HepG2 (cell line): ENCODE data around the gene SQSTM1. TPM values are rescaled to one million over a fixed set of nuclear protein-coding genes. Genes with fewer than 3 reads are reported as not detected.

Experiments
- ATF6 ChIP-seq: sonication (generic); formaldehyde crosslinking; conservative IDR thresholded peaks from 2 replicates; pipeline ENCODE4 v1.4.0; 2020; ENCODE audit warnings: missing genetic modification reagents
- CREB3 ChIP-seq: sonication (generic); formaldehyde crosslinking; IDR thresholded peaks from 2 replicates; pipeline ENCODE4 v1.5.0; 2020; ENCODE audit warnings: missing genetic modification reagents
- ERF ChIP-seq: IDR thresholded peaks from 2 replicates; pipeline ENCODE4 v1.6.1; 2018; ENCODE audit warnings: missing biosample characterization, missing genetic modification reagents
- KLF6 ChIP-seq: IDR thresholded peaks from 2 replicates; pipeline ENCODE4 v1.8.0; 2016; ENCODE audit warnings: missing biosample characterization, missing genetic modification reagents
- MED1 ChIP-seq: sonication (generic); formaldehyde crosslinking; IDR thresholded peaks from 2 replicates; pipeline ENCODE4 v1.4.0; 2020; ENCODE audit warnings: missing genetic modification reagents
- MLLT10 ChIP-seq: sonication (generic); formaldehyde crosslinking; IDR thresholded peaks from 2 replicates; pipeline ENCODE4 v1.4.0; 2020; ENCODE audit warnings: missing genetic modification reagents
- NONO ChIP-seq, 2 experiments: fragments of 450-650 bp in 1 of 2; sonication (generic) in 1 of 2; formaldehyde crosslinking in 1 of 2; IDR thresholded peaks in 1 of 2; conservative IDR thresholded peaks in 1 of 2; 2 replicates each; pipeline versions ENCODE4 v1.6.1 to v1.8.0; 2017 to 2022; ENCODE audit warnings: mild to moderate bottlenecking in 1 of 2, missing genetic modification reagents in 1 of 2, moderate library complexity in 1 of 2
- PRMT3 ChIP-seq: sonication (generic); formaldehyde crosslinking; IDR thresholded peaks from 2 replicates; pipeline ENCODE4 v1.8.1; 2022; ENCODE audit warnings: low read depth, mild to moderate bottlenecking, moderate library complexity, missing genetic modification reagents, borderline replicate concordance
- RNF219 ChIP-seq: sonication (generic); formaldehyde crosslinking; IDR thresholded peaks from 2 replicates; pipeline ENCODE4 v1.5.0; 2020; ENCODE audit warnings: mild to moderate bottlenecking, missing genetic modification reagents
- SOX13 ChIP-seq, 3 experiments: fragments of 450-650 bp in 1 of 3; sonication (generic) in 1 of 3; formaldehyde crosslinking in 1 of 3; IDR thresholded peaks in 2 of 3; conservative IDR thresholded peaks in 1 of 3; 2 replicates each; pipeline versions ENCODE4 v1.5.0 to v1.6.1; 2016 to 2020; ENCODE audit warnings: antibody characterized with exemption in 1 of 3, mild to moderate bottlenecking in 1 of 3, missing compliant biosample characterization in 1 of 3, missing genetic modification reagents in 1 of 3, moderate library complexity in 1 of 3
- SRF ChIP-seq: IDR thresholded peaks from 2 replicates; pipeline ENCODE4 v1.6.1; 2011; ENCODE audit warnings: mild to moderate bottlenecking, low read depth, low read length, moderate library complexity
- TEAD2 ChIP-seq: sonication (generic); formaldehyde crosslinking; IDR thresholded peaks from 2 replicates; pipeline ENCODE4 v1.9.0; 2021; ENCODE audit warnings: missing genetic modification reagents
- TERF1 ChIP-seq: sonication (generic); formaldehyde crosslinking; IDR thresholded peaks from 2 replicates; pipeline ENCODE4 v1.8.0; 2022; ENCODE audit warnings: mild to moderate bottlenecking, missing genetic modification reagents, moderate library complexity
- TFDP2 ChIP-seq: sonication (generic); formaldehyde crosslinking; IDR thresholded peaks from 2 replicates; pipeline ENCODE4 v1.4.0; 2020; ENCODE audit warnings: missing genetic modification reagents
- TMF1 ChIP-seq: sonication (generic); formaldehyde crosslinking; IDR thresholded peaks from 2 replicates; pipeline ENCODE4 v1.8.1; 2022; ENCODE audit warnings: low read depth, missing genetic modification reagents
- TRIM24 ChIP-seq: sonication (generic); formaldehyde crosslinking; IDR thresholded peaks from 2 replicates; pipeline ENCODE4 v1.8.0; 2022; ENCODE audit warnings: mild to moderate bottlenecking, missing genetic modification reagents
- ZNF503 ChIP-seq: sonication (generic); formaldehyde crosslinking; IDR thresholded peaks from 2 replicates; pipeline ENCODE4 v1.4.0; 2020; ENCODE audit warnings: missing genetic modification reagents
- ZNF598 ChIP-seq: sonication (generic); formaldehyde crosslinking; IDR thresholded peaks from 2 replicates; pipeline ENCODE4 v1.5.1; 2020; ENCODE audit warnings: mild to moderate bottlenecking, missing genetic modification reagents, borderline replicate concordance
- polyA plus RNA-seq, 8 experiments: library from polyadenylated mRNA; depleted of rRNA in 3 of 8; stranded (reverse) in 7 of 8; unstranded in 1 of 8; fragments of >200 nt; fragmentation: Illumina TruSeq in 4 of 8; extraction: Trizol in 4 of 8; gene quantifications; 2 replicates each; pipeline versions ENCODE4 v1.2.1 to v1.2.3, GENCODE V29; 2011 to 2016; ENCODE audit warnings: low read depth in 4 of 8, missing spikeins in 1 of 8, mixed read lengths in 1 of 8; ENCODE audit not compliant: insufficient read depth in 1 of 8
- total RNA-seq, 5 experiments: library from RNA; depleted of rRNA; stranded (reverse); fragments of >200 nt; fragmentation: Illumina TruSeq; extraction: Trizol; gene quantifications; 2 replicates each; pipeline ENCODE4 v1.2.3, GENCODE V29; 2016; ENCODE audit warnings: low read depth in 1 of 5

The SQSTM1 gene
- total and polyA plus RNA-seq, 2 of the 13 experiments (the other 11 are each of a cell fraction or from before 2014, with no cell fraction given), result 90.9 to 160 TPM

GRCh38 chr5:179795049-179795862 is 25.4 kb upstream of the SQSTM1 start (continued):
- TF ChIP-seq SOX13 (IDR thresholded peaks at IDR 0.05), result no peak
- TF ChIP-seq SOX13 (CRISPR knock-in tag; conservative IDR thresholded peaks at IDR 0.05 in 1 of 2, IDR thresholded peaks at IDR 0.05 in 1 of 2), result no peak
- no peak for TF ChIP-seq TMF1 (CRISPR knock-in tag)
- no peak for TF ChIP-seq TRIM24 (CRISPR knock-in tag)
- TF ChIP-seq TERF1 (CRISPR knock-in tag), result peak; percentile 69
- no peak for TF ChIP-seq RNF219 (CRISPR knock-in tag)
- TF ChIP-seq TEAD2 (CRISPR knock-in tag), result no peak
- TF ChIP-seq ATF6 (CRISPR knock-in tag), result no peak
- TF ChIP-seq MED1, result no peak
- 0 out of 2 replicates have a peak, but pooled peaks have one; percentile 57 for TF ChIP-seq ZNF598 (CRISPR knock-in tag)
- TF ChIP-seq NONO (IDR thresholded peaks at IDR 0.05), result no peak
- TF ChIP-seq NONO (CRISPR knock-in tag; conservative IDR thresholded peaks at IDR 0.05), result no peak
- no peak for TF ChIP-seq CREB3 (CRISPR knock-in tag)
- no peak for TF ChIP-seq KLF6 (CRISPR knock-in tag)
- TF ChIP-seq PRMT3 (CRISPR knock-in tag), result 0 out of 2 replicates have a peak, but pooled peaks have one; percentile 26
- no peak; the same call in 1 of the 2 replicates for TF ChIP-seq TFDP2 (CRISPR knock-in tag)
- TF ChIP-seq ERF (CRISPR knock-in tag), result no peak
- TF ChIP-seq ZNF503 (CRISPR knock-in tag), result no peak
- no peak for TF ChIP-seq MLLT10 (CRISPR knock-in tag)
- TF ChIP-seq SRF, result no peak
